Measurements from ENCODE around the gene CIAPIN1. TPM values are rescaled to one million over a fixed set of nuclear protein-coding genes. Genes with fewer than 3 reads are reported as not detected.

Gene CIAPIN1
- total and polyA plus RNA-seq, 2 of the 4 experiments (the other 2 are of a cell fraction): 41.6 to 47.7 TPM

- intact Hi-C loops (cut with micrococcal nuclease): no loop called here
- H3K9me1 ChIP-seq (ENCODE audit: insufficient read depth, low read length): no peaks in the 10 kb centered on the region
- H3K4me3 ChIP-seq (ENCODE audit: insufficient read depth, low read depth, low read length): no peak overlapping the region
- WGBS, 2 experiments (ENCODE audit: extremely low coverage in 2 of 2, insufficient read length in 1 of 2): no CpG with 5 or more reads among the region's 14 CpGs
- no peak overlapping the region for H3K18ac ChIP-seq (ENCODE audit: low read depth, low read length)
- H3K4me2 ChIP-seq (ENCODE audit: low read depth, low read length): no peak overlapping the region
- dilution Hi-C loops (cut with HindIII; ENCODE audit: low sequenced_read_pairs, unreplicated experiment): no loop called here
- no peak overlapping the region for H4K8ac ChIP-seq (ENCODE audit: low read depth in 2 of 2, low read length in 2 of 2)
- peaks cover 48% of the 10 kb centered on the region for H3K36me3 ChIP-seq (ENCODE audit: control insufficient read depth, insufficient read depth, low read length)
- no peak overlapping the region for H2BK20ac ChIP-seq (ENCODE audit: low read depth, low read length)
- H2AK5ac ChIP-seq (ENCODE audit: low read depth, low read length): no peak overlapping the region
- H3K9ac ChIP-seq (ENCODE audit: low read depth, low read length): no peak overlapping the region
- no peaks in the 10 kb centered on the region for H3K9me3 ChIP-seq (ENCODE audit: control insufficient read depth, insufficient read depth, low read length)
- no peak overlapping the region for H2BK5ac ChIP-seq (ENCODE audit: low read depth, low read length, poor library complexity, severe bottlenecking)
- TF ChIP-seq RAD21 (IDR thresholded peaks at IDR 0.05; ENCODE audit: low read length) (no peak), CHD1 (IDR thresholded peaks at IDR 0.05; ENCODE audit: low read depth, low read length) (no peak), ELK1 (IDR thresholded peaks at IDR 0.05; ENCODE audit: borderline replicate concordance, low read depth, low read length) (no peak), RCOR1 (IDR thresholded peaks at IDR 0.05; ENCODE audit: insufficient replicate concordance, low read length) (no peak), CTCF (conservative IDR thresholded peaks at IDR 0.05; ENCODE audit: low read depth, low read length) (no peak), CEBPB (IDR thresholded peaks at IDR 0.05; ENCODE audit: low read depth, low read length) (no peak), NFE2L2 (IDR thresholded peaks at IDR 0.05; ENCODE audit: low read depth, low read length) (no peak), RFX5 (IDR thresholded peaks at IDR 0.05; ENCODE audit: low read depth, low read length) (no peak), BHLHE40 (IDR thresholded peaks at IDR 0.05; ENCODE audit: low read depth, low read length) (no peak), USF2 (IDR thresholded peaks at IDR 0.05; ENCODE audit: low read depth, low read length) (no peak), SMC3 (IDR thresholded peaks at IDR 0.05; ENCODE audit: low read depth, low read length) (no peak), MAZ (IDR thresholded peaks at IDR 0.05; ENCODE audit: borderline replicate concordance, low read depth, low read length) (no peak), MAFK (IDR thresholded peaks at IDR 0.05; ENCODE audit: low read depth, low read length) (no peak)
- ChIA-PET CTCF (interaction anchor here (1.4 kb wide), 1 partner anchor 11 kb away, joined by 3 read pairs; no protein-coding TSS in a partner anchor), POLR2A (ENCODE audit: unreplicated experiment) (interaction anchor here (0.5 kb wide), 1 partner anchor 1011 kb away, joined by 3 read pairs; no protein-coding TSS in a partner anchor)
- H2BK15ac ChIP-seq (ENCODE audit: low read depth, low read length): no peak overlapping the region
- in situ Hi-C loops (cut with MboI; ENCODE audit: low sequenced_read_pairs): no loop called here
- 0 out of 2 replicates have a peak, but pooled peaks cover 8% of the 10 kb centered on the region for H4K20me1 ChIP-seq (ENCODE audit: insufficient read depth, low read length)
- H2AK9ac ChIP-seq (replicated peaks; ENCODE audit: low read depth, low read length, poor library complexity): no peak overlapping the region
- no peak overlapping the region for H2BK120ac ChIP-seq (ENCODE audit: low read depth, low read length)
- no TSS peak for BruUV-seq (replicated peaks)
- no peak overlapping the region for H3K14ac ChIP-seq (replicated peaks; ENCODE audit: low read depth, low read length)
- H3K4me1 ChIP-seq (ENCODE audit: control insufficient read depth, insufficient read depth, low read length): no peaks in the 10 kb centered on the region
- H3K27me3 ChIP-seq (ENCODE audit: control insufficient read depth, insufficient read depth, low read length): no peaks in the 10 kb centered on the region
- no peak overlapping the region for H3K27ac ChIP-seq (ENCODE audit: insufficient read depth, low read length)
- no peak overlapping the region for H3K23ac ChIP-seq (ENCODE audit: low read depth, low read length)
- no peak overlapping the region for H2AFZ ChIP-seq (replicated peaks; ENCODE audit: low read length, poor library complexity)
- no peak overlapping the region for H3K4ac ChIP-seq (ENCODE audit: low read depth, low read length)
- no peak overlapping the region for H4K91ac ChIP-seq (ENCODE audit: insufficient read depth, low read depth, low read length)
- no peak overlapping the region for H3K56ac ChIP-seq (ENCODE audit: extremely low read depth, insufficient read depth, low read length)
- H3K79me1 ChIP-seq (ENCODE audit: low read depth in 1 of 2, low read length in 2 of 2): peaks cover 10 to 16% of the 10 kb centered on the region in 2 experiments
- ATAC-seq (ENCODE audit: low read depth) (no peak), DNase-seq (no peak)
- no peak overlapping the region for H4K5ac ChIP-seq (ENCODE audit: low read depth, low read length)
Measured at GRCh38 chr16:57473176-57473840, 26.1 kb upstream of the CIAPIN1 start.
